Measurements from ENCODE around the gene TBC1D9B. TPM values are rescaled to one million over a fixed set of nuclear protein-coding genes. Genes with fewer than 3 reads are reported as not detected.

TBC1D9B gene
- total RNA-seq, 1 donor, result 36.2 TPM

DNA sequence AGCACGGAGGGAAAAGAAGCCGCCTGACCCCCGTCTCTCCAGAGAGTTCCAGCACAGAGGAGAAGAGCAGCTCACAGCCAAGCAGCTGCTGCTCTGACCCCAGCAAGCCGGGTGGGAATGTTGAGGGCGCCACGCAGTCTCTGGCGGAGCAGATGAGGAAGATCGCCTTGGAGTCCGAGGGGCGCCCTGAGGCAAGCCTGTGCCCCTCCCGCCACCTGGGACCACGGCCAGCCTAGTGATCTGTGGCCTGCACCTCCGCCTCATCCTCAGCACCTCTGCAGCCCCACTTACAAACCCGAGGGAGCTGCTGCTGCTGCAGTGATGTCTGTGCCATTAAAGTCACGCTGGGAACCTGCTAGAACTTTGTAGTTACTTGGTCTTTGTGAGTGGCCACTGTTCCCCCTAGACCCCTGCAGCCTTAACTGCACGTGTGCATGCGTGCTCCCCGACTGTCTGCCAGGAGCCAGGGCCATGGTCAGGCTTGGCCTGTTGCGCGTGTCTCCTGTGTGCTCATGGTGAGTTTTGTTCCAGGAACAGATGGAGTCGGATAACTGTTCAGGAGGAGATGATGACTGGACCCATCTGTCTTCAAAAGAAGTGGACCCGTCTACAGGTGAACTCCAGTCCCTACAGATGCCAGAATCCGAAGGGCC is 74.5 kb downstream of the TBC1D9B start:
- Histone ChIP-seq H3K27me3 (ENCODE audit: insufficient read depth, low read length) (no peaks in the 10 kb centered on the region), H3K4me1 (ENCODE audit: insufficient read depth, low read length) (peaks cover 12% of the 10 kb centered on the region), H3K4me3 (ENCODE audit: low read length) (no peak overlapping the region), H3K9me3 (ENCODE audit: low read depth, low read length) (no peaks in the 10 kb centered on the region)

DNA sequence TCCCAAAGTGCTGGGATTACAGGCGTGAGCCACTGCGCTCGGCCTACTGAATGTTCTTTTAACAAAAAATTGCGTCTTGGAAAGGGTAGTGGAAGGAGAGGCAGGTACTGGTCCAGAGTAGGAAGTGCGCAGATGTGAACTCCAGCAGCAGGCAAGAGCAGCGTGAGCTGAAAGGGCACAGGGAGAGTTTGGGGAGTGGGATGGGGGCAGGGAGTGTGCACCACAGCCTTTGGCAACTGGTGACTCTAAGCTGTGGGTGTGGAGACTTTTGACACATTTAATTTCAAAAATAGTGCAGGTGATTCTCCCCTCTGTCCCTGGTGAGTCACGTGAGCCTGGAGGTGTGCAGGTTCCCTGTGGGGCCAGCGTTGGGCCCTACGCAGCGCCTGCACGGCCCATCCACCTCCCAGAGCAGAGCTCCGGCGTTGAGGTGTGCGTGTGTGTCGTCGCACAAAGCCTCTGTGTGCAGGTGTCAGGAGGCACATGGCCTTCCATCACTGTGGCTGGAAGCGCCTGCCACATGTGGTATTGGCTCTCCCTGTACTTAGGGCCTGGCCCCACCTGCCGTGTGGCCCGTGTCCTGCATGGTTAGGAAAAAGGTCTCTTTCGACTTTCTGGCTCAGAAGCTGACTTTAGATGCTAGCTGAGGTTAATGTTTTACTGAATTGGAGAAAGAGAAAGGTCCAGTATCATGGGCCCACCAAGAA is 75.5 kb downstream of the TBC1D9B start:
- Histone ChIP-seq H3K27me3 (ENCODE audit: insufficient read depth, low read length) (no peaks in the 10 kb centered on the region), H3K4me3 (ENCODE audit: low read length) (no peak overlapping the region), H3K9me3 (ENCODE audit: low read depth, low read length) (no peaks in the 10 kb centered on the region), H3K4me1 (ENCODE audit: insufficient read depth, low read length) (peaks cover 17% of the 10 kb centered on the region)

DNA sequence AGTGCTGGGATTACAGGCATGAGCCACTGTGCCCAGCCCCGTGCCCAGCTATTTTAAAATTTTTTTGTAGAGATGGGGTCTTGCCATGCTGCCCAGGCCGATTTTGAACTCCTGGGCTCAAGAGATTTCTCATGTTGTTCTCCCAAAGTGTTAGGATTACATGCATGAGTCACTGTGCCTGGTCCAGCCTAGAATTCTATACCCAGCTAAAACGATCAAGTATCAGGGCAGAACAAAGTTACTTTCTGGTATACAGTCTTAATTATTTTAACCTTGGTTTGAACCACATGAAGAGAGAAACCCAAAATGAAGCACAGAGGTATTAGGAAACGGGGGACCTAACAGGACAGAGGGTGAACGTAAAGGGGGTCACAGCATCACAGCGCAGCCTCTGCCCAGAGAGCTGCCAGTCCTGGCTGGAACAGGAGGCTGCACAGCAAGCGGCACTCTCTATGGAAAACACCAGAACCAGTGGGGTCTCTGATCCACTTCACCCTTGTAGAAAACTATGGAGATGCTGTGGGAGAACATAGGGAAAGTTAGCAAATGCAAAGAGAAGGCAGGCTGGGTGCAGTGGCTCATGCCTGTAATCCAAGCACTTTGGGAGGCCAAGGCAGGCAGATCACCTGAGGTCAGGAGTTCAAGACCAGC is 76.8 kb downstream of the TBC1D9B start:
- Histone ChIP-seq H3K27me3 (ENCODE audit: insufficient read depth, low read length) (no peaks in the 10 kb centered on the region), H3K4me3 (ENCODE audit: low read length) (no peak overlapping the region), H3K4me1 (ENCODE audit: insufficient read depth, low read length) (peaks cover 13% of the 10 kb centered on the region), H3K9me3 (ENCODE audit: low read depth, low read length) (no peaks in the 10 kb centered on the region)

DNA sequence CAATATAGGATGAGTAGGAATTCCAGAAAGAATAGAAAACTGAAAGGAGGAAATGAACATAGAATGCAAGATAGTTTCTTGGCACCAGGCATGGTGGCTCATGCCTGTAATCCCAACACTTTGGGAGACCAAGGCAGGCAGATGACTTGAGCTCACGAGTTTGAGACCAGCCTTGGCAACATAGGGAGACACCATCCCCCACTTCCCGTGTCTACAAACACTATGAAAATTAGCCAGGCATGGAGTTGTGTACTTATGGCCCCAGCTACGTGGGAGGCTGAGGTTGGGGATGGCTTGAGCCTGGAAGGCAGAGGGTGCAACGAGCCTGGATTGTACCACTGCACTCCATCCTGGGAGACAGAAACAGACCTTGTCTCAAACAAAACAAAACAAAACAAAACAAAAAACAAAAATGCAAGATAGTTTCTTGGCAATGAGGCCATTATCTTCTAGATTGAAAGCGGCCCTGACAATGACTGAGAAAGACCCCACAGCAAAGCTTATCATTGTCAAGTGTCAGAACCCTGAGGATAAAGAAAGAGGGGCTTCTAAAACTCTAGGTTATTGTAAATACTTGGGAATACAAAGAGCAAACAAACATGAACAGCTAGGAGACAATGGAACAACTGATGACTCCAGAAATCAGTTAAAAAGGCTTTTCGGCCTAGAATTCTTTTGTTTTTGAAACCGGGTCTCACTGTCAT is 77.8 kb downstream of the TBC1D9B start:
- Histone ChIP-seq H3K9me3 (ENCODE audit: low read depth, low read length) (no peaks in the 10 kb centered on the region), H3K4me3 (ENCODE audit: low read length) (no peak overlapping the region), H3K4me1 (ENCODE audit: insufficient read depth, low read length) (peaks cover 13% of the 10 kb centered on the region), H3K27me3 (ENCODE audit: insufficient read depth, low read length) (no peaks in the 10 kb centered on the region)

DNA sequence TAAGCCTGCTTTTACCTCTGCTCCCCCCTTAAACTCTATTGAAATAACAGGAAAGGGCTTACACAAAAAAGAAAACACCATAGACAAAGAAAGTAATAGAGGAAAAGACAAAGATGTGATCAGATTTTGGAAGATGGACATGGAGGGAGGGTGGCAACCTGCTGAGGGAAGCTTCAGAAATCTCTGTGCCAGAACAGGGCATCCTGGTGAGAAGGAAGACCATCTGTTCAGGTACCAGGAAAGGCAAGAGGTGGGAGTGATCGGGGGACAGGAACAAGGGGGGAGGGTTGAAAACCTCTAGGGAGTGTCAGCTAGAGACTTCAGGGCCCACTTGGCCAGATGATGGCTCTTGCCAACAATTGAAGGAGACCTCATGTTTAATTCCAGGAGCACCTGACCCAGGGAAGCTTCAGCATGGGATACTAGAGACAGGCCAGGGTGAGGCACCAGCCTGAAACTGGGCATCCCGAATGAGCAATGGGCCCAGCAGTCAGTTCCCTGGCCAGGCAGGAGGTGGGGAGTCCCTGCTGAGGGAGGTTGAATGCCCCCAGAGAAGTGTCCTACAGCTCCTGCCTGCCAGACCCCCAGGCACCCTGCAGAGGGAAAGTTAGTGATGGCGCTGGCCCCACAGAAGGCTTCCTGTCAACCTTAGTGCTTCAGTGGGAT is 78.8 kb downstream of the TBC1D9B start:
- H3K27me3 ChIP-seq (ENCODE audit: insufficient read depth, low read length), result no peaks in the 10 kb centered on the region
- H3K9me3 ChIP-seq (ENCODE audit: low read depth, low read length), result no peaks in the 10 kb centered on the region
- H3K4me1 ChIP-seq (ENCODE audit: insufficient read depth, low read length), result peaks cover 13% of the 10 kb centered on the region
- no peak overlapping the region for H3K4me3 ChIP-seq (ENCODE audit: low read length)

DNA sequence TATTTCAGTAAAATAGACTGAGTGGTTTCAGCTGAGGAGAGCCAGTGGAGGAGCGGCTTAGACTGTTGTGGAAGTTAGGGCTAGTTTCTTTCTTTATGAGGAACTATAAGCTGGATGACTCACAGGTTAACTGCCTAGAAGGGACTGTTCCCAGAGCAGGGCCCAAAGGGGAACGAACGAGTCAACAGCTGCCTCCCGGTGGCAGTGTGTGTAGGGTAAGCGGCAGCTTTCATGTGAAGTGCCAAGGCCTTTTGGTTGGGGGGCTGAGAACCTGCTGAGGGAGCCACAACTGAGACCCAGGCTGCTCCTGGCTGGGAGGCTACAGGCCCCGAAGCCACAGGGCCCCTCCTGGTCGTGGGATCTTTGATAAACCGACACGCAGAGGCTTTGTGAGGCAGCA is 80.0 kb downstream of the TBC1D9B start:
- H3K27me3 ChIP-seq (ENCODE audit: insufficient read depth, low read length), result no peaks in the 10 kb centered on the region
- H3K9me3 ChIP-seq (ENCODE audit: low read depth, low read length), result no peaks in the 10 kb centered on the region
- no peak overlapping the region for H3K4me3 ChIP-seq (ENCODE audit: low read length)
- peaks cover 18% of the 10 kb centered on the region for H3K4me1 ChIP-seq (ENCODE audit: insufficient read depth, low read length)

DNA sequence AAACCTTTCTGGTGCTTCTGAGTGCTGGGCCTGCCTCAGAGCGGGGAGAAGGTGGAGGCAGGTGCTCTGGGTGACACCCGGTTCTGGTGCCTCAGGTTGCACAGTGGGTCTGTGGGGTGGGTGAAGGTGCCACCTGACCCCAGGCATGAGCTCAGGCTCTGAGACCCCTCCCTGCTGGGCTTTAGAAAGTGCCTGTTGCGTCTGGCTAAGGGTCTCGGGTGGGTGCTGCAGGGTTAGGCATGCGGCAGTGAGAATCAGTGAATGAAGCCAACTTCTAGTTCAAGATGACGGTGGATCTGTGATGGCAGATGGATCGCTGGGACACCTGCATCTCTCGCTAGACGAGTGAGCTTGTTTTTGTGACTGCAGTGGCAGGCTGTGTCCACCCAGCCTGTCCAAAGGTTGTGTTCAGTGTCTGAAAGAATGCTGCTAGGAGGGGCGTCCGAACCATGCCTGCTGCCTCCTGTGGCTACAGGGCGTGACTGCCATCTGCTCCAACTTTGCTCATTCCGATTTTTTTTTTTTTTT is 82.0 kb downstream of the TBC1D9B start:
- Histone ChIP-seq H3K4me1 (ENCODE audit: insufficient read depth, low read length) (peaks cover 29% of the 10 kb centered on the region), H3K27me3 (ENCODE audit: insufficient read depth, low read length) (no peaks in the 10 kb centered on the region), H3K9me3 (ENCODE audit: low read depth, low read length) (no peaks in the 10 kb centered on the region), H3K4me3 (ENCODE audit: low read length) (no peak overlapping the region)

DNA sequence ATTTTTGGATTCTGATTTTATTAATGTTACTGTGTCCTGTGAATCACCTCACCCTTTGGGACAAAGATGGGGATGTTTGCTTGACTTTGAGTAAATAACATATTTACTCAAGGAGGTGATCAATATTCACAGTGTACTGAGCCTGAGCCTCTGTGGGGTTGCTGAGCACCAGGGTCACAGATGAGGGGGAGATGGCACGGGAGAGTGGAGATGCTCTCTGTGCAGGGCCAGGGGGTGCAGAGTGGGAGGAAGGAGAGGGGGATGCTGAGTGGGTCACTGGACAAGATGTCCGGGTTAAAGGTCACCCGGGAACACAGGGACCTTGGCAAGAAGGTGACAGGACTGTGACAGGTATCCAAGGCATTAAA is 83.0 kb downstream of the TBC1D9B start:
- no peak overlapping the region for H3K4me3 ChIP-seq (ENCODE audit: low read length)
- peaks cover 37% of the 10 kb centered on the region for H3K4me1 ChIP-seq (ENCODE audit: insufficient read depth, low read length)
- no peaks in the 10 kb centered on the region for H3K9me3 ChIP-seq (ENCODE audit: low read depth, low read length)
- H3K27me3 ChIP-seq (ENCODE audit: insufficient read depth, low read length), result no peaks in the 10 kb centered on the region

DNA sequence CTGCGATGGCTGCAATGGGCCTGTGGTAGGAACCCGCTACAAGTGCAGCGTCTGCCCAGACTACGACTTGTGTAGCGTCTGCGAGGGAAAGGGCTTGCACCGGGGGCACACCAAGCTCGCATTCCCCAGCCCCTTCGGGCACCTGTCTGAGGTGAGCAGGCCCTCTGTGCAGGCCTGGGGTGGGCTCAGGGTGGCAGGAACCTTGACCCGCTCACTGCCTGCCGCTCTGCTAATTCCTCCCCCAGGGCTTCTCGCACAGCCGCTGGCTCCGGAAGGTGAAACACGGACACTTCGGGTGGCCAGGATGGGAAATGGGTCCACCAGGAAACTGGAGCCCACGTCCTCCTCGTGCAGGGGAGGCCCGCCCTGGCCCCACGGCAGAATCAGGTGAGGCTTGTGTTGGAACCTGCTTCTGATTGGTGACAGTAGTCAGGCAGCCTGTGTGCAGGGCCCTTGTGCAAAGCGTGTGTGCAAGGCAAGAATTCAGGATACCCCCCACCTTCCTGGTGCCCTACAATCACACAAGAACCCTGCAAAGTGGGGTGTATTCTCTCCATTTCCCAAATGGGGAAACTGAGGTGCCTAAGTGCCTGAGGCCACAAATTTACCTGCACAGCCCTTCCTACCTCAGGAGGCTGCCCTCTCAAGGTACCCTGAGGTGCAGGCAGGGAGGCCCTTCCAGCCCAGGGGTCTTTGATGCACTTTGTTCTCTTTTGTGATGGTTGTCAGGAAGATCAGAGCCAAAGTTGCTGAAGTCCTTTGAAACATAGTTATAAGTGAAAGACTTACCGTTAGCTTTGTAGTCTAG is 83.6 kb downstream of the TBC1D9B start:
- Histone ChIP-seq H3K4me1 (ENCODE audit: insufficient read depth, low read length) (peaks cover 43% of the 10 kb centered on the region), H3K9me3 (ENCODE audit: low read depth, low read length) (no peaks in the 10 kb centered on the region), H3K27me3 (ENCODE audit: insufficient read depth, low read length) (no peaks in the 10 kb centered on the region), H3K4me3 (ENCODE audit: low read length) (no peak overlapping the region)

DNA sequence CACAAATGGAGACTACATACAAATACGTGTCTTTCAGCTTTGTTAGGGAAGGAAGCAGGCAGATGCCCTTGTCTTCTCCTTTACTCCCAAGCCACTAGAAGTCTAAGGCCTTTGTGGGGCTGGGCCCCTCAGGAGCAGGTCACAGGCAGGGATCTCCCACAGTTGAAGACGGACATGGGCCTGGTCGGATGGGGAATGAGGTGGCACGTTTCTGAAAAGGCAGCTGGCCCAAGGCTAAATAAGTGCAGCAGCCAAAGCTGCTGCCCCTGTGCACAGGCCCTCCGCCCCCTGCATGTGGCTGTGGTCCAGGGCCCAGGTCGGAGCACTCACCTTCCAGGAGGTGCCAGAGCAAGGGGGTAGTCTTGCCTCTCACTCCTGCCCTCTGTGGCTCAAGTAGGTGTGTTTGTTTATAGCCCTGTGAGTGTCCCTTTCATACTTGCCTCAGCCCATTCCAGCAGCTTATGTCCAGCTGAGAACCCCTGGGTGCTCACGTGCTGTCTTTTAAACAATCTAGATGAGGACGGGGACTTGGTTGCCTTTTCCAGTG is 85.2 kb downstream of the TBC1D9B start:
- Histone ChIP-seq H3K4me3 (ENCODE audit: low read length) (no peak overlapping the region), H3K4me1 (ENCODE audit: insufficient read depth, low read length) (peaks cover 51% of the 10 kb centered on the region), H3K27me3 (ENCODE audit: insufficient read depth, low read length) (no peaks in the 10 kb centered on the region), H3K9me3 (ENCODE audit: low read depth, low read length) (no peaks in the 10 kb centered on the region)

DNA sequence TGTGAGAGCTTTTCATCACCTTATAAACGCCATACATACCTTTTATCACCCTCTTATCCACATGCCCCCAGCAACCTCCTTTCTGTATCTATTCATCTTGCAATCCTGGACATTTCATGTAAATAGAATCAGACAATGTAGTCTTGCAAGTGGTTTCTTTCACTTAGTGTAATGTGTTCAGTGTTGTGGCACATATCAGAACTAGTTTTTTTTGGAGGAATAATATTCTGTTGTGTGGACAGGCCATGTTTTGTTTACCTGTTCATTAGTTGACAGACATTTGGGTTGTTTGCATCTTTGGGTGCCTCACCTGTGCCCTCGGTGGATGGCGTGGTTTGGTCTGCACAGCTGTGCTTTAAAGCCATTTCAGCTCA is 85.7 kb downstream of the TBC1D9B start:
- Histone ChIP-seq H3K27me3 (ENCODE audit: insufficient read depth, low read length) (no peaks in the 10 kb centered on the region), H3K4me1 (ENCODE audit: insufficient read depth, low read length) (peaks cover 54% of the 10 kb centered on the region), H3K4me3 (ENCODE audit: low read length) (peak overlapping the region; percentile 96), H3K9me3 (ENCODE audit: low read depth, low read length) (no peaks in the 10 kb centered on the region)

DNA sequence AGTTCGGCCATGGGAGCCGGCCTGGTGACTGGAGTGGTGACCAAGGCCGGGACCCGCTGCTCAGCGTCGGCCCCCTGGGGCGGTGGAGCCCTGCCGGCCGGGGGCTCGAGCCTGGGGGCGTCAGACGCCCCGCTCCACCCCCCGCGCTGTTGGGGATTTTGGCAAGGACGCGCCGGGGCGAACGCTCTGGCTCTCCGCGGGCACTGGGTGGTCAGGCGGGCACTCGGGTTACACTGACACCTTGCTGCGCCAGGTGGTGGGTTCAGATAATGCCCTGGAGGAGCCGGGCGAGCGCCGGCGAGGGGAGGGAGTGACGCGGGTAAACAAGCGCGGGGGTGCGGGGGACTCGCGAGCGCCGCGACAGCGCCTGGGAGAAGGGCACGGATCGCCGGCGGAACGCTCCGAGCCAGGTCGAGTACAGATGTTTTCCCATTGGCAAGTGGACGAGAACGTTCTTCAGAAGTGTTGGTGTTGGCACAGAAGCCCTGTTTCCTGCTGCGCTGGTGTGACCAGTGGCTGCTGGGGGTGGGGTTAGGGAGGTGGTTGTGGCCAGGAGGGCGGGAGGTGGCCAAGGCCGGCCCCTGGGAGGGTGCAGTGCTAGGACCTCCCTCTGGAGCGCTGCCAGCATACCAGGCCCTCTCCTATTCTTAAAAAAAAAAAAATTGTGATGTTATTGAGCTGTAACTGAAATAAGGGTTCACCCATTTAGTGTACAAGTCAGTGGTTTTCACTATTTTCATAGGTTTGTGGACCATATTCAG is 86.2 kb downstream of the TBC1D9B start:
- peaks cover 55% of the 10 kb centered on the region for H3K4me1 ChIP-seq (ENCODE audit: insufficient read depth, low read length)
- H3K4me3 ChIP-seq (ENCODE audit: low read length), result peak overlapping the region; percentile 96

DNA sequence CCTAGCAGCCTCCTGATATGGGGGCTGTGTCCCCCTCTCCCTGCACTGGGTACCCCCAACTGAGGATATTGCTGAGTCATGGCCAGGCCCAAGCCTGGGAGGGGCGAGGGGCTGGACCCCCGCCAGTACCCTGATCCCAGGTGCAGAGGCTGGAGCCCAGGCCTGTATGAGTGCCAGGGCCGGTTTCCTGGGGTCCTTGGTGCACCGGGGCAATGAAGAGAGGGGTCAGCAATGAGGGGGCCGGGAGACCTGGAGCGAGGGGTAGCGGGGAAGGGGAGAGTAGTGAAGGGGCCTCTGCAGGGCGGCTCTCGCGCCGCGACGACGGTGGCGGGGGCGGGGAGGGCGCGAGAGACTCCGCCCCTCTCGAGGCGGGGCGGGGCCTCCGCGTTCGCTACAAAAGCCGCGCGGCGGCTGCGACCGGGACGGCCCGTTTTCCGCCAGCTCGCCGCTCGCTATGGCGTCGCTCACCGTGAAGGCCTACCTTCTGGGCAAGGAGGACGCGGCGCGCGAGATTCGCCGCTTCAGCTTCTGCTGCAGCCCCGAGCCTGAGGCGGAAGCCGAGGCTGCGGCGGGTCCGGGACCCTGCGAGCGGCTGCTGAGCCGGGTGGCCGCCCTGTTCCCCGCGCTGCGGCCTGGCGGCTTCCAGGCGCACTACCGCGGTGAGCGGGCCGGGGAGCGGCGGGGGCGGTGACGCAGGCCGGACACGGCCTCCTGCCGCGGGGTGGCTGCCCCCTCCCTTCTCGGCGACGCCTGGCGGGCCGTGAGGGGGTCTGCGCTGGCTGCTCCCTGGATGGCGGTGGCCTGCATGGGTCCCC is 87.0 kb downstream of the TBC1D9B start, which contains the start of gene SQSTM1:
Gene SQSTM1, plus strand, starts transcription at position 423 of the 815 bp plus-strand sequence. Its CDS starts 32 bp downstream, at position 455.
- Histone ChIP-seq H3K27me3 (ENCODE audit: insufficient read depth, low read length) (no peaks in the 10 kb centered on the region), H3K4me3 (ENCODE audit: low read length) (peak within 1 kb of the TSS; percentile 96), H3K9me3 (ENCODE audit: low read depth, low read length) (no peaks in the 10 kb centered on the region), H3K4me1 (ENCODE audit: insufficient read depth, low read length) (peaks cover 57% of the 10 kb centered on the region)

More for the DNA sequence above, 86.2 kb downstream of the TBC1D9B start:
- no peaks in the 10 kb centered on the region for H3K27me3 ChIP-seq (ENCODE audit: insufficient read depth, low read length)
- no peaks in the 10 kb centered on the region for H3K9me3 ChIP-seq (ENCODE audit: low read depth, low read length)

Data from mononuclear cell (primary cell).